ENCODE results near the gene SYNPO.

Gene SYNPO, protein sequence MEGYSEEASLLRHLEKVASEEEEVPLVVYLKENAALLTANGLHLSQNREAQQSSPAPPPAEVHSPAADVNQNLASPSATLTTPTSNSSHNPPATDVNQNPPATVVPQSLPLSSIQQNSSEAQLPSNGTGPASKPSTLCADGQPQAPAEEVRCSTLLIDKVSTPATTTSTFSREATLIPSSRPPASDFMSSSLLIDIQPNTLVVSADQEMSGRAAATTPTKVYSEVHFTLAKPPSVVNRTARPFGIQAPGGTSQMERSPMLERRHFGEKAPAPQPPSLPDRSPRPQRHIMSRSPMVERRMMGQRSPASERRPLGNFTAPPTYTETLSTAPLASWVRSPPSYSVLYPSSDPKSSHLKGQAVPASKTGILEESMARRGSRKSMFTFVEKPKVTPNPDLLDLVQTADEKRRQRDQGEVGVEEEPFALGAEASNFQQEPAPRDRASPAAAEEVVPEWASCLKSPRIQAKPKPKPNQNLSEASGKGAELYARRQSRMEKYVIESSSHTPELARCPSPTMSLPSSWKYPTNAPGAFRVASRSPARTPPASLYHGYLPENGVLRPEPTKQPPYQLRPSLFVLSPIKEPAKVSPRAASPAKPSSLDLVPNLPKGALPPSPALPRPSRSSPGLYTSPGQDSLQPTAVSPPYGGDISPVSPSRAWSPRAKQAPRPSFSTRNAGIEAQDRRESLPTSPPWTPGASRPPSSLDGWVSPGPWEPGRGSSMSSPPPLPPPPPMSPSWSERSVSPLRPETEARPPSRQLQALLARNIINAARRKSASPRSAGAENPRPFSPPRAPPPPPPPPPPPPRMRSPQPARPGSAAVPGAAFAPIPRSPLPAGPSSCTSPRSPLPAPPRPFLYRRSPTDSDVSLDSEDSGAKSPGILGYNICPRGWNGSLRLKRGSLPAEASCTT
- total RNA-seq, result 0 to 0.07 (median 0) reads per million in 9 experiments

DNA sequence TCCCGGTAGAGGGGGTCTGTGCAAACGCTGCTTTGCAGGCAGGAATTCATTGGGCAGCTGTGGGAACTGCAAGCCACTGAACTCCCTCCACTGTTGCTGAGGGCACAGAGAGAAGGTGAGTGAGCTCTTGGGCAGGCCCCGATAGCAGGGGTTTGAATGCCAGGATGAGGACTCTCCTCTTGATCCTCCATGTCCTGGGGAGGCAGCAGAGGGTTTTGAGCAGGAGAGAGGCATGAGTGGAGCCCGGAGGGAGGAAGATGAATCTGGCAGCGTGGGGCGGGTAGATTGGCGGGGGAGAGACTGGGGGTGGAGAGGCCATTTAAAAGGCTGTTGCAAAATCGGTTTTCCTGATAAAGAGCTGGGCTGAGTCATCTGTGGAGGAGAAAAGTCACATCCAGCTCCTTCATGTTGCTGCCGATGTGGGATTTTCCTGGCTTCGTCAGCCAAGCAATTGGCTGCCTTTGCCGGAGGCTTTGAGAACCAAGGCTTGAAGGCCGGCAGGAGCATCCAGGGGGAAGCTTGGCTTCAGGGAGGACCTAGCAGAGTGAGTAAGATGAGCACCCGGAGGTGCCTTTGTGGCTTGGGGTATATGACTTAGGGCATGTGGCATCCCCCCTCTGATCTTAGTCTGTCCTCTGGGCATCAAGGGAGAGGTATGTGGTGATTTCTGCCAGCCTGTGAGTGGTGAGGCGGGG lies at the start of gene SYNPO:
SYNPO (plus strand) TSS at position 350 of the 695 bp plus-strand sequence. CDS start 7,616 bp downstream, outside the sequence.
- ATAC-seq (replicated peaks), result no peak
- H3K4me1 Mint-ChIP-seq (ENCODE audit: low read depth in 2 of 2), result no peaks in the 10 kb centered on the region
- H3K4me3 Mint-ChIP-seq, result no peak within 1 kb of the TSS
- DNase-seq, result no peak
- H3K9me3 Mint-ChIP-seq, result no peaks in the 10 kb centered on the region
- no peak within 1 kb of the TSS for H3K27ac Mint-ChIP-seq
- H3K27me3 Mint-ChIP-seq, result peaks cover 51 to 69% of the 10 kb centered on the region in 2 donors
- H3K36me3 Mint-ChIP-seq (ENCODE audit: insufficient read depth), result peaks cover 3% of the 10 kb centered on the region

DNA sequence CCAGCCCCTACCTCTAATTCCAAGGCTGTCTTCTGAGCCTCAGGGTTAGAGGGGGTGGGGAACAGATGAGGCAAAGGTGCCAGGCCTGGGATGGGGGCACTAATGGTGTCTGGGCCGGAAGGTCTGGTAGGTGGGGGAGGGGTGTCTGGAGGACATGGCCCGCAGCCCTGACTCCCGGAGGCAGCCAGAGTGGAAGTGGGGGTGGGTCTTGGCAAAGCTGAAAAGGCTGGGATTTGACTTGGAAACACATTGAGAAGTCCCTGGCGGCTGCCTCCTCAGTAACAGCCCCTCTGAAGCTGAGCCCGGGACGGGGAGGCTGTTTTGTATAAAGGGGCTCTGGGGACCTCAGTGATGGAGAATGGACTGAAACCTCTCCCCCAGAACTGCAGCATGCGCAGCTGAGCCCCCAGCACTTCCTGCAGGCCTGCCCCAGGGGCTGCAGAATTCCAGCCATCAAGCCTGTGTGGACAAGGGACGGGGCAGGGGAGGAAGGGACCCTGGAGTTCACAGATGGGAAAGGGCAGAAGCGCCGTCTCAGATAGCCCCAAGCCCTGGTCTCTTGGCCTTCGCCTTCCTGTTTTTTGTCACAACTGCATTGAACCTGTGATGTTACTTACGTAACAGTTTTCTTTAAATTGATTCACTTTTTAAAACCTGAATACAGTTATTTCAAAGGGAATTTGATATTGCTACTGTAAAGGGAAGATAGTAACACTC lies 49.3 kb upstream of the SYNPO start:
- H3K4me1 Mint-ChIP-seq (ENCODE audit: low read depth in 2 of 2), result no peaks in the 10 kb centered on the region

DNA sequence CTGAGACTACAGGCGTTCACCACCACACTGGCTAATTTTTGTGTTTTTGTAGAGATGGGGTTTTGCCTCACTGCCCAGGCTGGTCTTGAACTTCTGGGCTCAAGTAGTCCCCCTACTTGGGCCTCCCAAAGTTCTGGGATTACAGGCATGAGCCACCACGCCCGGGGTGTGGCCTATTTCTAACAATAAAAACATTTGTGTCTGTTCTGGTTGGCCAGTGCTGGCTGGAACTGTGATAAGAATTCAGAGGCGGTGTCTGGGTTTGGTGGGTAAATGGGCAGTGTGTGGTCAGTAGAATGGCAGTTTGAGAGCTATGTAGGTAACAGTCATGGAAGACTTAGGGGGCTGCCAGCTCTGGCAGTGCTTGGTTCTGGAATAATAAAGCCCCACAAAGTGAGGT lies 46.9 kb upstream of the SYNPO start:
- no peak overlapping the region for H3K27ac Mint-ChIP-seq
- peaks cover 0 to 7% of the 10 kb centered on the region in 2 donors for H3K27me3 Mint-ChIP-seq
- no peaks in the 10 kb centered on the region for H3K9me3 Mint-ChIP-seq
- no peak overlapping the region for H3K4me3 Mint-ChIP-seq
- ATAC-seq (replicated peaks) (no peak), DNase-seq (no peak)
- peaks cover 2% of the 10 kb centered on the region for H3K36me3 Mint-ChIP-seq (ENCODE audit: insufficient read depth)
- no peaks in the 10 kb centered on the region for H3K4me1 Mint-ChIP-seq (ENCODE audit: low read depth in 2 of 2)

More for the DNA sequence above, 49.3 kb upstream of the SYNPO start:
- no peak overlapping the region for H3K27ac Mint-ChIP-seq
- H3K9me3 Mint-ChIP-seq, result no peaks in the 10 kb centered on the region
- ATAC-seq (replicated peaks), result no peak
- peaks cover 2% of the 10 kb centered on the region for H3K36me3 Mint-ChIP-seq (ENCODE audit: insufficient read depth)
- no peak overlapping the region for H3K4me3 Mint-ChIP-seq
- DNase-seq, result no peak
- H3K27me3 Mint-ChIP-seq, result no peaks in the 10 kb centered on the region

DNA sequence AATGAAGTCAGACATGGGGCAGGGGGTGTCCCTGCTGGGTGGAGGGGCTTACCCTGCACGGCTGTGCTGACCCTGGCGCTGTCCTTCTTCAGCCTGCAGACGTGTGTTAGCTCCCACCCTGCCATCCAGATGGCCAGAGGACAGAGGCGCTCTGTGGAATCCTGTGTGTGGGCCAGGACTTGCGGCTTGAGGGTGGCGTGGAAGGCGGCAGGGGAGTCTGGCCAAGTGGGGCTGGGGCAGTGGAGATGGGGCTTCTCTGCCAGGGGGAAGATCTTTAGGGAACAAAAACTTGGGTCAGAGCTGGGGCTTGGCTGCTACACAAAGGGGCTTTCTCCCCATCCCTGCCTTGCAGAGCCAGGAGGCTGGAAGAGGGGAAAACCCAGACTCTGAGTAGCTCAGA lies 46.5 kb upstream of the SYNPO start:
- Mint-ChIP-seq H3K27me3 (peaks cover 0 to 8% of the 10 kb centered on the region in 2 donors), H3K27ac (no peak overlapping the region), H3K9me3 (no peaks in the 10 kb centered on the region), H3K4me1 (ENCODE audit: low read depth in 2 of 2) (no peaks in the 10 kb centered on the region), H3K36me3 (ENCODE audit: insufficient read depth) (peaks cover 2% of the 10 kb centered on the region), H3K4me3 (no peak overlapping the region)
- ATAC-seq (replicated peaks), result no peak
- no peak for DNase-seq

DNA sequence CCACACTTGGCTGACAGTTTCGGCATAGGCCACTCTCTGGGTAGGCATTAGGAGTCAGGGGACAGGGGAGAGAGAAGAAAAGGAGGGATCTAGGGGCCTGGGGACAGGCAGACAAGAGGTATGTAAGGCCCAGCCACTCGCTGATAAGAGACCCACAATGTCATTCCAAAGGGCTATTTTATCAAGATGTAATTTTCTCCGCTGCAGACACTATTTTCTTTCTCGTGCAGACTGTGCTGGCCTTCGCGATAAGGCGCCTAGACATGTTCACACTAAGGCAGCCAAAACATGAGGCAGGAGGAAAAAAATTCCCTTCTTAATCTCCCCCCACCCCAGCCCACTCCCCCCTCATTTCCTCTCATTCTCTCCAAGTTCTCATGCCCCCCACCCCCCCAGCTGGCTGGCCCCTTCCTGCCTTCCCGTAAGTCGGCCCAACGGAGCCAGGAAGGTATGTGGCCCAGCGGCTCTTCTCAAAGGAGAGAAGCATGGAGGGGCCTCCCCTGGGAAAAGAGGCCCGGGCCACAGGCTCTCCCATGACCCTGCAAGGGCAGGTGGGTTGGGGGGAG lies 44.9 kb upstream of the SYNPO start:
- H3K27ac Mint-ChIP-seq, result no peak overlapping the region
- no peaks in the 10 kb centered on the region for H3K4me1 Mint-ChIP-seq (ENCODE audit: low read depth in 2 of 2)
- ATAC-seq (replicated peaks) (no peak), DNase-seq (no peak)
- H3K36me3 Mint-ChIP-seq (ENCODE audit: insufficient read depth), result peaks cover 2% of the 10 kb centered on the region
- no peaks in the 10 kb centered on the region for H3K9me3 Mint-ChIP-seq
- peaks cover 6 to 20% of the 10 kb centered on the region in 2 donors for H3K27me3 Mint-ChIP-seq
- no peak overlapping the region for H3K4me3 Mint-ChIP-seq

DNA sequence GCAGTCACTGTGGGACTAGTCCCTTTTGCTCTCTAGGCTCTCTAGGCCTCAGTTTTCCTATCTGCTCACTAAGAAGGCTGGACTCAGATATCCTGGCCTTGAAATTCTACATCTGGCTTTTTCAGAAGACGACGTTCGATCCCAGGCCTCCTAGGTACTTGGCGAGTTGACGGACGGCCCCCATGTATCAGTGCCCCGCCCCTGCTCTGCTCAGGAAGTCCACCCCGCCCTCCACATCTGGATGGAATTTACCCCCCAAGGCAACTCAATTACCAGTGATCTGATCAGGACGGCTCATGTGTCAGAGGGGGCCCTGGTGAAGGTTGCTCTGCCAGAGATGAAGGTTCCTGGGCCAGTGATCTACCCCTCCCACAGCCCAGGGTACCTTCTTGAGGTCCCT lies 44.1 kb upstream of the SYNPO start:
- Mint-ChIP-seq H3K36me3 (ENCODE audit: insufficient read depth) (peaks cover 2% of the 10 kb centered on the region), H3K4me1 (ENCODE audit: low read depth in 2 of 2) (no peaks in the 10 kb centered on the region), H3K27ac (no peak overlapping the region), H3K4me3 (no peak overlapping the region), H3K27me3 (peaks cover 9 to 22% of the 10 kb centered on the region in 2 donors), H3K9me3 (no peaks in the 10 kb centered on the region)
- DNase-seq, result no peak
- ATAC-seq (replicated peaks), result no peak

DNA sequence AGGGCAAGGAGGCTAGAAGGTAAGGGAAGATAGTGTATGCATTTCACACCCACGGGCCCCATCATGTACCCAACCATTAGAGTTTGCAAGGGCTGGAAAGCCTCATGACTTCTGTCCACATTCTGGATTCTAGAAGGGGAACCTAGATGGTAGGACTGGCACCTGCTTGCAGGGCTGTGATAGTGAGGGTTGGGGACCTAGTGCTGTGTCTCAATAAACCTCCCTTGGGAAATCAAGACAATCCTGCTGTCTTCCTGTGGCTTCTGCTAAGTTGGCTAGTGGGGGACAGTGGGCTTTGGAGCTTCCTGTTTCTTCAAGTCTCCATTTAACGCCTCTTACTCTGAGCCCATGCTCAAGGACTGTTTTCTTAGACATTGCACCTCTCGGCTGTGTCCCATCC lies 43.6 kb upstream of the SYNPO start:
- Mint-ChIP-seq H3K27me3 (peaks cover 14 to 27% of the 10 kb centered on the region in 2 donors), H3K4me1 (ENCODE audit: low read depth in 2 of 2) (no peaks in the 10 kb centered on the region)
- no peak for DNase-seq

DNA sequence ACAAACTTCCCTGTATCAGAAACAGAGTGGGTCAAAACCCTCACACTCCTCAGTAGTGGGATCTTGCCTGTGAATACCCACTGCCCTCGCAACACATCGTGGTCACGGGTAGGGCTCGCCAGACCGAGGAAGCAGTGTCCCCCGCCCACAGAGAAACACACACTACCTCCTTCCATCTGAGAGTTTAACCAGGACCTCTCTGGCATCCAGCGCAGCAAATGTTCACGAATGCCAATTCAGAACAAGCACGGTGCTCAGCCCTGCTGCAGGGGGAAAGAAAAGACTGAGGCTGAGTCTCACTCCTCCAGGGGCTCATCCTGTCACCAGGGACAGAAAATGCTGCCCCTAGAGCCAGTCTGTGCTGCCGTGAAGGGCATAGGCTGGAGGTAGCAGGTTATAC lies 42.5 kb upstream of the SYNPO start:
- no peak for ATAC-seq (replicated peaks)
- H3K36me3 Mint-ChIP-seq (ENCODE audit: insufficient read depth), result peaks cover 2% of the 10 kb centered on the region

More for the DNA sequence above, 43.6 kb upstream of the SYNPO start:
- Mint-ChIP-seq H3K27ac (no peak overlapping the region), H3K36me3 (ENCODE audit: insufficient read depth) (peaks cover 2% of the 10 kb centered on the region), H3K9me3 (no peaks in the 10 kb centered on the region), H3K4me3 (no peak overlapping the region)
- ATAC-seq (replicated peaks), result no peak

DNA sequence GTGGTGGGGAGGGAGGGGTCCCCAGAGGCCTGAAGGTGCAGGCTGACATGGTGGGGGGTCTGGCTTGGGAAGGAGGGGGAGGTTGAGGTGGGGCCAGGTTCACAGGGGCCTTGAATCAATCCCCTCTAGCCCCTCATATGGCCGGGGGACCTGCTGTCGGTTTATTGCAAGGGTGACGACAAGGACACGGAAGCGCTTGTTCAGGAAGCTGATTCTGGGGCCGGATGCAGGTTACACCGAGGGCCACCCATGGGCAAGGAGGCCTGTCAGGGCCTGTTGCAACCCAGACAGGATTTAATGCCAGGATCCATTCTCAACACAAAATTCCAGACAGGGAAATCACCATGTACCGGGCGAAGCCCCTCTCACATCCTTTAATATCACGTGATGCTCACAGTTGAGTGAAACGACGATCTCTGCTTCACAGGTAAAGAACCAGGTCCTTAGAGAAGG lies 41.6 kb upstream of the SYNPO start:
- no peaks in the 10 kb centered on the region for H3K4me1 Mint-ChIP-seq (ENCODE audit: low read depth in 2 of 2)
- H3K27ac Mint-ChIP-seq, result no peak overlapping the region
- ATAC-seq (replicated peaks) (no peak), DNase-seq (no peak)
- H3K9me3 Mint-ChIP-seq, result no peaks in the 10 kb centered on the region
- peaks cover 21 to 41% of the 10 kb centered on the region in 2 donors for H3K27me3 Mint-ChIP-seq
- H3K36me3 Mint-ChIP-seq (ENCODE audit: insufficient read depth), result peaks cover 2% of the 10 kb centered on the region
- no peak overlapping the region for H3K4me3 Mint-ChIP-seq

More for the DNA sequence above, 42.5 kb upstream of the SYNPO start:
- Mint-ChIP-seq H3K4me1 (ENCODE audit: low read depth in 2 of 2) (no peaks in the 10 kb centered on the region), H3K4me3 (no peak overlapping the region), H3K27ac (no peak overlapping the region), H3K27me3 (peaks cover 21 to 35% of the 10 kb centered on the region in 2 donors), H3K9me3 (no peaks in the 10 kb centered on the region)
- no peak for DNase-seq

DNA sequence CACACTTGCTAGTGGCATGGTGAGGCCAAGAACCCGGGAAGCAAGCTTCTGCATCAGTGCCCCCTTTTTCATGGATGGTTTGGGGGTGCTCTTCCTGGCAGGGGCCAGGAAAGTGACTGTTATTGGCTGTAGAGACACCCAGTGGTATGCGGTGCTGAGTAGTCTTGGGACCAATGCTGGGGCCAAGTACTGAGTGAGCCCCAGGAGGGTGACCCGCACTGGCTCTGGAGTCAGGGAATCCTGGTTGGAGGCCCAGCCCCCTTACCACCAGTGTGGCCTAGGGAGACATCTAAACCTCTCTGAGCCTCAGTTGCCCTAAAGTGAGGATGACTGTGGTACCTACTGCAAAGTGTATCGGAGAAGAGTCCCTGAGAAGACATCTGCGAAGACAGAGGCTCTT lies 41.2 kb upstream of the SYNPO start:
- Mint-ChIP-seq H3K4me3 (no peak overlapping the region), H3K36me3 (ENCODE audit: insufficient read depth) (peaks cover 2% of the 10 kb centered on the region), H3K9me3 (no peaks in the 10 kb centered on the region), H3K4me1 (ENCODE audit: low read depth in 2 of 2) (no peaks in the 10 kb centered on the region), H3K27me3 (peaks cover 21 to 44% of the 10 kb centered on the region in 2 donors), H3K27ac (no peak overlapping the region)
- DNase-seq, result no peak
- ATAC-seq (replicated peaks), result no peak

DNA sequence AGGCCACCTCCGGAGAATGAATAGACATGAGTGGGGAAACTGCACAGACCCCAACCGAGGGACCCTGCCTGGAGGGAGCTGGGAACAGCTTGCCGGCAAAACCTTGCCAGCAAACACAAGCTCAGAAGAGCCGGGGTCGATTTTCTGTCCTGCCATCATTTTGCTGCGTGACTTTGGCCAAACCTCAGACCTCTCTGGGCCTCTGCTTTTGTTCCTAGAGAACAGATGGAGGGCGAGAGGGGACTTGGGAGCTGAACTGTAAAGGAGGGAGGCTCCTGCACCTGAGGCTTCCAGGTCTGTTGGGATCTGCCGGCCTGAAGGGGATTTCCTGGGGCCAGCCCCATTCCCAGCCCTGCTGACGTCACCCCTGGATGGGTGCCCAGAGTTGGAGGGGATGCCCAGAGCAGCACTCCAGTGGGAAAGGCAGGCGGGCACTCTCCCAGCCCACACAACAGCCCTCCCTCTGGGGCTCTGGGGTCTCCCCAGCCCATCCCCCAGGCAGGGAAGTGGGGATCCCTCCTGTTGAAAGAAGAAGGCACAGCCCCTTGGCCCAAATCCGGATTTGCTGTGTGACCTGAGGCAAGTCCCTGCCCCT lies 40.4 kb upstream of the SYNPO start:
- H3K9me3 Mint-ChIP-seq, result no peaks in the 10 kb centered on the region
- DNase-seq (no peak), ATAC-seq (replicated peaks) (no peak)
- no peak overlapping the region for H3K27ac Mint-ChIP-seq
- H3K36me3 Mint-ChIP-seq (ENCODE audit: insufficient read depth), result no peaks in the 10 kb centered on the region
- H3K4me3 Mint-ChIP-seq, result no peak overlapping the region
- H3K4me1 Mint-ChIP-seq (ENCODE audit: low read depth in 2 of 2), result no peaks in the 10 kb centered on the region
- H3K27me3 Mint-ChIP-seq, result peaks cover 23 to 44% of the 10 kb centered on the region in 2 donors
